Omental fat pad (tissue), 4 donors: Measurements from ENCODE around the gene C2CD5. TPM values are rescaled to one million over a fixed set of nuclear protein-coding genes. Genes with fewer than 3 reads are reported as not detected.
A peak's percentile ranks its signal among the peaks of the same experiment; 100 is the strongest.
"Not testable (repeated sequence)": the region's sequence is repeated elsewhere in the genome, so short reads cannot be mapped to it uniquely, and the experiment has no call there.

ENCODE experiments used
- ATAC-seq: fragments of 150-250 bp; one replicate; pipeline ENCODE4 v1.9.1; 2016; ENCODE audit warnings: mild to moderate bottlenecking, moderate library complexity; ENCODE audit not compliant: low FRiP score
- DNase-seq: peaks from one replicate; pipeline ENCODE4 v3.0.0-alpha.2; 2019; ENCODE audit warnings: low spot score
- CTCF ChIP-seq, 3 donors: fragments of 450-650 bp; IDR thresholded peaks; one replicate each; pipeline ENCODE4 v1.5.1; 2016 to 2017; ENCODE audit warnings: antibody characterized with exemption in 3 of 3, mild to moderate bottlenecking in 3 of 3, moderate library complexity in 2 of 3
- total RNA-seq, 4 donors: library from RNA; depleted of rRNA; stranded (reverse); fragments of >200 nt; gene quantifications; one replicate each; pipeline ENCODE4 v1.1.0, GENCODE V29; 2016

The C2CD5 gene
- total RNA-seq, 4 donors from 2014 or later, result 19.0 to 56.1 (median 26.7) TPM

GRCh38 chr12:22499445-22499844, 44.9 kb downstream of the C2CD5 start:
- TF ChIP-seq CTCF (IDR thresholded peaks at IDR 0.05), result no peak
- DNase-seq, result no peak

GRCh38 chr12:22494319-22494718, 50.0 kb downstream of the C2CD5 start:
- TF ChIP-seq CTCF (IDR thresholded peaks at IDR 0.05), result no peak
- ATAC-seq (peak; percentile 91), DNase-seq (no peak)

More at GRCh38 chr12:22499445-22499844, 44.9 kb downstream of the C2CD5 start:
- ATAC-seq, result no peak

GRCh38 chr12:22491034-22491433, 53.3 kb downstream of the C2CD5 start:
- TF ChIP-seq CTCF (IDR thresholded peaks at IDR 0.05), result no peak
- DNase-seq (no peak), ATAC-seq (no peak)

GRCh38 chr12:22488478-22488877, 55.9 kb downstream of the C2CD5 start:
- TF ChIP-seq CTCF (IDR thresholded peaks at IDR 0.05), result no peak

GRCh38 chr12:22487683-22488082, 56.7 kb downstream of the C2CD5 start:
- ATAC-seq, DNase-seq: not testable (repeated sequence)

More at GRCh38 chr12:22488478-22488877, 55.9 kb downstream of the C2CD5 start:
- DNase-seq (no peak), ATAC-seq (no peak)

- DNase-seq (no peak), ATAC-seq (no peak)
- no peak for TF ChIP-seq CTCF (IDR thresholded peaks at IDR 0.05)
These were observed 62.7 kb downstream of the C2CD5 start for GRCh38 chr12:22481547-22482104.

- not testable (repeated sequence) for ATAC-seq, DNase-seq
These were observed 63.5 kb downstream of the C2CD5 start for GRCh38 chr12:22480814-22481213.

GRCh38 chr12:22480016-22480415, 64.3 kb downstream of the C2CD5 start:
- ATAC-seq (no peak), DNase-seq (no peak)
- TF ChIP-seq CTCF (IDR thresholded peaks at IDR 0.05), result no peak
